GM12878 (cell line): ENCODE results near the gene TMEM63B. TPM values are rescaled to one million over a fixed set of nuclear protein-coding genes. Genes with fewer than 3 reads are reported as not detected.

Source experiments
- ATAC-seq: fragments of 200-7000 bp; cut with Tn5 transposase; 3 replicates; pipeline ENCODE4 v1.9.1; 2020; ENCODE audit warnings: mild to moderate bottlenecking, moderate library complexity
- BruUV-seq: library from RNA; stranded (reverse); fragments of 400-500 nt; replicated peaks from 2 replicates; lab custom pipeline; 2021; lab: Mats Ljungman, UMichigan
- CTCF ChIA-PET: fragments of 300-600 bp; sonication (Branson Sonifier 250); formaldehyde crosslinking; extraction: SDS; loops from one replicate; lab custom pipeline; 2021; ENCODE audit warnings: inconsistent platforms; lab: Yijun Ruan, JAX
- POLR2A ChIA-PET: fragments of 350-600 bp; formaldehyde crosslinking; extraction: SDS; loops from one replicate; lab custom pipeline; 2021; ENCODE audit warnings: inconsistent platforms; lab: Charles Lee
- RAD21 ChIA-PET: fragments of 300-600 bp; sonication (Branson Sonifier 250); formaldehyde crosslinking; loops from one replicate; lab custom pipeline; 2023; ENCODE audit warnings: antibody characterized with exemption; ENCODE audit not compliant: unreplicated experiment; lab: Charles Lee
- SMC1A ChIA-PET: fragments of 300-600 bp; sonication (Branson Sonifier 250); formaldehyde crosslinking; loops from one replicate; lab custom pipeline; 2023; ENCODE audit not compliant: unreplicated experiment, uncharacterized antibody; lab: Charles Lee
- DNase-seq: peaks from one replicate; pipeline ENCODE4 v3.0.0-alpha.2; 2011; ENCODE audit warnings: low read depth, low spot score
- FAIRE-seq: peaks from 3 replicates; lab custom pipeline; 2011; peaks lifted over from hg19 to GRCh38; lab: Jason Lieb, UNC
- H2AFZ ChIP-seq: 2 replicates; pipeline ENCODE4 v1.6.0; 2011; ENCODE audit warnings: low read depth, low read length, control low read depth; ENCODE audit not compliant: control insufficient read depth
- H3K27ac ChIP-seq: 2 replicates; pipeline ENCODE4 v1.5.1; 2011; ENCODE audit warnings: control low read depth; ENCODE audit not compliant: control insufficient read depth, insufficient read depth
- H3K27me3 ChIP-seq, 2 experiments: replicated peaks in 1 of 2; 2 replicates each; pipeline versions ENCODE4 v1.6.0 to v1.6.1; 2011; ENCODE audit warnings: low read length in 1 of 2; ENCODE audit not compliant: control insufficient read depth in 2 of 2, insufficient read depth in 2 of 2
- H3K36me3 ChIP-seq, 2 experiments: 2 replicates each; pipeline ENCODE4 v1.5.1; 2011; ENCODE audit warnings: low read length in 1 of 2; ENCODE audit not compliant: control insufficient read depth in 2 of 2, insufficient read depth in 2 of 2
- H3K4me1 ChIP-seq: 2 replicates; pipeline ENCODE4 v1.6.1; 2011; ENCODE audit warnings: mild to moderate bottlenecking, low read length, moderate library complexity, mixed read lengths; ENCODE audit not compliant: control insufficient read depth, insufficient read depth
- H3K4me2 ChIP-seq: 2 replicates; pipeline ENCODE4 v1.6.0; 2011; ENCODE audit warnings: control low read depth; ENCODE audit not compliant: control insufficient read depth, insufficient read depth
- H3K4me3 ChIP-seq: fragments of 200-600 bp; sonication (generic); 2 replicates; pipeline ENCODE4 v1.5.1; 2016
- H3K79me2 ChIP-seq: 2 replicates; pipeline ENCODE4 v1.6.0; 2011; ENCODE audit warnings: low read length; ENCODE audit not compliant: control insufficient read depth, insufficient read depth
- H3K9ac ChIP-seq: 2 replicates; pipeline ENCODE4 v1.8.0; 2011; ENCODE audit warnings: low read length, control low read depth, mixed read lengths; ENCODE audit not compliant: control insufficient read depth, insufficient read depth
- H3K9me3 ChIP-seq: replicated peaks from 3 replicates; pipeline ENCODE4 v1.5.1; 2011; ENCODE audit warnings: mild to moderate bottlenecking, low read length; ENCODE audit not compliant: control insufficient read depth, insufficient read depth
- H4K20me1 ChIP-seq: 2 replicates; pipeline ENCODE4 v1.6.0; 2011; ENCODE audit not compliant: control insufficient read depth, insufficient read depth
- CREM ChIP-seq: IDR thresholded peaks from 2 replicates; pipeline ENCODE4 v1.6.1; 2014; ENCODE audit warnings: antibody characterized with exemption, low read depth
- EGR1 ChIP-seq, 2 experiments: IDR thresholded peaks; 1 replicate in 1 of 2; 2 replicates in 1 of 2; pipeline ENCODE4 v1.6.1; 2011 to 2012; ENCODE audit warnings: low read depth in 2 of 2, low read length in 2 of 2, borderline replicate concordance in 1 of 2, mild to moderate bottlenecking in 1 of 2, moderate library complexity in 1 of 2
- MEF2A ChIP-seq: IDR thresholded peaks from 2 replicates; pipeline ENCODE4 v1.6.1; 2011; ENCODE audit warnings: low read depth, mild to moderate bottlenecking, low read length, moderate library complexity; ENCODE audit not compliant: insufficient read depth
- MEF2B ChIP-seq: fragments of 450-650 bp; IDR thresholded peaks from 2 replicates; pipeline ENCODE4 v1.6.1; 2018; ENCODE audit warnings: mild to moderate bottlenecking, moderate library complexity; ENCODE audit not compliant: partially characterized antibody, poor library complexity, severe bottlenecking
- POU2F2 ChIP-seq: IDR thresholded peaks from 3 replicates; pipeline ENCODE4 v1.6.1; 2011; ENCODE audit warnings: low read depth, mild to moderate bottlenecking, low read length, borderline replicate concordance
- RAD51 ChIP-seq: fragments of 450-650 bp; IDR thresholded peaks from 2 replicates; pipeline ENCODE4 v1.6.1; 2016; ENCODE audit warnings: moderate library complexity, mild to moderate bottlenecking, inconsistent platforms
- RBBP5 ChIP-seq: fragments of 200-600 bp; sonication (generic); conservative IDR thresholded peaks from 2 replicates; pipeline ENCODE4 v1.6.1; 2016
- SPI1 ChIP-seq: IDR thresholded peaks from 2 replicates; pipeline ENCODE4 v1.6.1; 2011; ENCODE audit warnings: low read depth, mild to moderate bottlenecking, low read length, moderate library complexity, borderline replicate concordance; ENCODE audit not compliant: insufficient read depth
- SREBF2 ChIP-seq: IDR thresholded peaks from 2 replicates; pipeline ENCODE4 v1.6.1; 2012; ENCODE audit warnings: mild to moderate bottlenecking, low read length
- ZBED1 ChIP-seq: IDR thresholded peaks from 2 replicates; pipeline ENCODE4 v1.6.1; 2016; ENCODE audit warnings: borderline replicate concordance
- WGBS: methylation state at CpG from one replicate; pipeline ENCODE4 v1.1.6; 2016; ENCODE audit warnings: low lambda C conversion rate; ENCODE audit not compliant: insufficient replicate concordance, insufficient coverage; ENCODE audit errors: missing lambda C conversion rate; 5-methylcytosine and 5-hydroxymethylcytosine counted together
- in situ Hi-C: fragments of 300-500 bp; cut with MboI; formaldehyde crosslinking; loops from 9 replicates; pipeline ENCODE4 v1.14.3; 2018; ENCODE audit warnings: mixed read lengths
- intact Hi-C: fragments of 100-400 bp; cut with micrococcal nuclease; formaldehyde crosslinking; loops from one replicate; pipeline ENCODE4 v1.14.2; 2022; ENCODE audit not compliant: unreplicated experiment
- polyA plus RNA-seq, 11 experiments: library from polyadenylated mRNA; depleted of rRNA in 4 of 11; unstranded in 6 of 11; stranded (reverse) in 5 of 11; fragments of >200 nt; fragmentation: Nextera tagmentation in 4 of 11; fragmentation: Illumina TruSeq in 1 of 11; extraction: Ambion mirVana in 4 of 11; extraction: Trizol in 1 of 11; gene quantifications; 1 replicate in 1 of 11; 2 replicates in 10 of 11; pipeline versions ENCODE4 v1.2.1 to v1.2.3, GENCODE V29; 2011 to 2016; ENCODE audit warnings: inconsistent platforms in 2 of 11, missing spikeins in 2 of 11, low read depth in 1 of 11
- total RNA-seq, 4 experiments: library from RNA; depleted of rRNA in 3 of 4; stranded (reverse); fragments of >200 nt in 3 of 4; fragmentation: Illumina TruSeq in 1 of 4; extraction: Trizol in 1 of 4; gene quantifications; 2 replicates each; pipeline versions ENCODE4 v1.2.1 to v1.2.3, GENCODE V29; 2013 to 2021
- TF ChIP-seq, protein P1 (sequence below): fragments of 450-650 bp; IDR thresholded peaks from 2 replicates; pipeline ENCODE4 v1.6.1; 2017; ENCODE audit warnings: mild to moderate bottlenecking
- TF ChIP-seq, protein P2 (sequence below): fragments of 450-650 bp; formaldehyde crosslinking; IDR thresholded peaks from 2 replicates; pipeline ENCODE4 v1.4.0; 2022; ENCODE audit warnings: mild to moderate bottlenecking, moderate library complexity
- TF ChIP-seq, protein P3 (sequence below): IDR thresholded peaks from 2 replicates; pipeline ENCODE4 v1.6.1; 2011; ENCODE audit warnings: low read depth, mild to moderate bottlenecking, low read length, moderate library complexity, borderline replicate concordance; ENCODE audit errors: extremely low read depth

The TMEM63B gene
- total and polyA plus RNA-seq, 10 of the 15 experiments (the other 5 are each of a cell fraction or from before 2014, with no cell fraction given): 0.09 to 15.0 (median 7.1) TPM; not detected in 1

DNA sequence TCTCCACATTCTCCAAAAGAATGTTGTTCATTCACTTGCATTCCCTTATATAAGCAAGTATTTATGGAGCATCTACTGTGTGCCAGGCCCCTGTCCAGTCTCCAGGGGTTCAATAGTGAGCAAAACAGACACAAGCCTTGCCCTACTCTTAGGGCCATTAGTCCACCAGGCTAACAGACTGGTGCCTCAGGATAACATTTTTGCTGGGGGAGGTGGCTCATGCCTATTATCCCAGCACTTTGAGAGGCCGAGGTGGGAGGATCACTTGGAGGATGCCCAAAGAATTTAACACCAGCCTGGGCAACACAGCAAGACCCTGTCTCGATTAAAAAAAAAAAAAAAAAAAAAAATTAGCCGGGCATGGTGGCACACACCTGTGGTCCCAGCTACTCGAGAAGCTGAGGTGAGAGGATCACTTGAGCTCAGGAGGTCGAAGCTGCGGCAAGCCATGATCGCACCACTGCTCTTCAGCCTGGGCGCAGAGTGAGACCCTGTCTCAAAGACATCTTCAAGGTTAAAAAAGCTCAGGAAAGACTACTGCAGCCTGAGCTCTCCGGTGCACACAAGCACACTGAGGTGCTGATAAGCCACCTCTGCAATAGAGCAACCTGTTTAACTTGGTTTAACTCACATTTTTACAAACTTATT lies 51.2 kb downstream of the TMEM63B start (continued):
- TF ChIP-seq, protein P1, sequence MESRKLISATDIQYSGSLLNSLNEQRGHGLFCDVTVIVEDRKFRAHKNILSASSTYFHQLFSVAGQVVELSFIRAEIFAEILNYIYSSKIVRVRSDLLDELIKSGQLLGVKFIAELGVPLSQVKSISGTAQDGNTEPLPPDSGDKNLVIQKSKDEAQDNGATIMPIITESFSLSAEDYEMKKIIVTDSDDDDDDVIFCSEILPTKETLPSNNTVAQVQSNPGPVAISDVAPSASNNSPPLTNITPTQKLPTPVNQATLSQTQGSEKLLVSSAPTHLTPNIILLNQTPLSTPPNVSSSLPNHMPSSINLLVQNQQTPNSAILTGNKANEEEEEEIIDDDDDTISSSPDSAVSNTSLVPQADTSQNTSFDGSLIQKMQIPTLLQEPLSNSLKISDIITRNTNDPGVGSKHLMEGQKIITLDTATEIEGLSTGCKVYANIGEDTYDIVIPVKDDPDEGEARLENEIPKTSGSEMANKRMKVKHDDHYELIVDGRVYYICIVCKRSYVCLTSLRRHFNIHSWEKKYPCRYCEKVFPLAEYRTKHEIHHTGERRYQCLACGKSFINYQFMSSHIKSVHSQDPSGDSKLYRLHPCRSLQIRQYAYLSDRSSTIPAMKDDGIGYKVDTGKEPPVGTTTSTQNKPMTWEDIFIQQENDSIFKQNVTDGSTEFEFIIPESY: no peak
- TF ChIP-seq ZBED1 (no peak), MEF2A (no peak), MEF2B (no peak), SREBF2 (no peak)

DNA sequence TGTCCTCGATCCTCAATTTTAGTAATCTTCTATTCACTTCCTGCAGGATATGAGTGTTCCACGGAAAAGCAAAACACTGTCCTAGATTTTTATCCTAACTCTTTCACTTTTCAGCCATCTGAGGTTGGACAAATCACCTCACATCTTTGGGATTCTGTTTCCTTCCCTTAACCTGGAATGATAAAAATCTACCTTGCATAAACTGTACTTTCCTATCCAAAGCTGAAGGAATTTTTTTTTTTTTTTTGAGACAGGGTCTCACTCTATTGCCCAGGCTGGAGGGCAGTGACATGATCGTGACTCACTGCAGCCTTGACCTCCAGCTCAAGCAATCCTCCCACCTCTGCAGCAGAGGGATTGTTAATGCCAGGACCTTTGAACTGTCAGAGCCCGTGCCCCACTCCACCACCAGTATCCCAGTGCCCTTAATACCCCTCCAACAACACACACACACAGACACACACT lies 51.8 kb downstream of the TMEM63B start:
- intact Hi-C loops: no loop called here
- Histone ChIP-seq H2AFZ (no peak overlapping the region), H3K4me1 (peaks cover 13% of the 10 kb centered on the region), H3K9ac (no peak overlapping the region), H3K9me3 (peaks cover 2% of the 10 kb centered on the region; the same call in 1 of the 3 replicates), H3K27ac (no peak overlapping the region), H3K4me2 (no peak overlapping the region), H3K79me2 (no peaks in the 10 kb centered on the region), H3K27me3 (0 out of 4 replicates have a peak, but pooled peaks cover 0 to 2% of the 10 kb centered on the region in 2 experiments), H3K36me3 (no peaks in the 10 kb centered on the region), H3K4me3 (no peak overlapping the region), H4K20me1 (no peaks in the 10 kb centered on the region)
- SMC1A ChIA-PET: interaction anchor here (1.0 to 1.2 kb wide), 3 partner anchors 14 to 77 kb away, joined by 3 read pairs; no protein-coding TSS in a partner anchor
- 19% methylated on average over 4 of the region's 4 CpGs for WGBS
- CTCF ChIA-PET: no interaction called here
- no TSS peak for BruUV-seq
- POLR2A ChIA-PET: interaction anchor here (0.6 to 2.8 kb wide), 4 partner anchors 10 to 116 kb away, joined by 3 to 15 read pairs (median 3); no protein-coding TSS in a partner anchor
- no peak for FAIRE-seq
- RAD21 ChIA-PET: no interaction called here
- ATAC-seq: no peak
- in situ Hi-C loops: no loop called here
- DNase-seq: no peak
- TF ChIP-seq, protein P2, sequence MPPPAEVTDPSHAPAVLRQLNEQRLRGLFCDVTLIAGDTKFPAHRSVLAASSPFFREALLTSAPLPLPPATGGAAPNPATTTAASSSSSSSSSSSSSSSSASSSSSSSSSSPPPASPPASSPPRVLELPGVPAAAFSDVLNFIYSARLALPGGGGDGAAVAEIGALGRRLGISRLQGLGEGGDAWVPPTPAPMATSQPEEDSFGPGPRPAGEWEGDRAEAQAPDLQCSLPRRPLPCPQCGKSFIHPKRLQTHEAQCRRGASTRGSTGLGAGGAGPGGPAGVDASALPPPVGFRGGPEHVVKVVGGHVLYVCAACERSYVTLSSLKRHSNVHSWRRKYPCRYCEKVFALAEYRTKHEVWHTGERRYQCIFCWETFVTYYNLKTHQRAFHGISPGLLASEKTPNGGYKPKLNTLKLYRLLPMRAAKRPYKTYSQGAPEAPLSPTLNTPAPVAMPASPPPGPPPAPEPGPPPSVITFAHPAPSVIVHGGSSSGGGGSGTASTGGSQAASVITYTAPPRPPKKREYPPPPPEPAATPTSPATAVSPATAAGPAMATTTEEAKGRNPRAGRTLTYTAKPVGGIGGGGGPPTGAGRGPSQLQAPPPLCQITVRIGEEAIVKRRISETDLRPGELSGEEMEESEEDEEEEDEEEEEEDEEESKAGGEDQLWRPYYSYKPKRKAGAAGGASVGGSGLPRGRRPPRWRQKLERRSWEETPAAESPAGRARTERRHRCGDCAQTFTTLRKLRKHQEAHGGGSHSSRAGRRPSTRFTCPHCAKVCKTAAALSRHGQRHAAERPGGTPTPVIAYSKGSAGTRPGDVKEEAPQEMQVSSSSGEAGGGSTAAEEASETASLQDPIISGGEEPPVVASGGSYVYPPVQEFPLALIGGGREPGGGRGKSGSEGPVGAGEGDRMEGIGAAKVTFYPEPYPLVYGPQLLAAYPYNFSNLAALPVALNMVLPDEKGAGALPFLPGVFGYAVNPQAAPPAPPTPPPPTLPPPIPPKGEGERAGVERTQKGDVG (CRISPR knock-in tag): no peak
- TF ChIP-seq, protein P3, sequence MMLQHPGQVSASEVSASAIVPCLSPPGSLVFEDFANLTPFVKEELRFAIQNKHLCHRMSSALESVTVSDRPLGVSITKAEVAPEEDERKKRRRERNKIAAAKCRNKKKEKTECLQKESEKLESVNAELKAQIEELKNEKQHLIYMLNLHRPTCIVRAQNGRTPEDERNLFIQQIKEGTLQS: no peak
- TF ChIP-seq RBBP5 (no peak), SPI1 (no peak), EGR1 (IDR thresholded peaks at IDR 0.05; ENCODE audit: borderline replicate concordance in 1 of 2, low read depth in 2 of 2, low read length in 2 of 2) (no peak), POU2F2 (no peak), CREM (no peak), RAD51 (no peak)
